ENCODE results near the gene PCSK4. TPM values are rescaled to one million over a fixed set of nuclear protein-coding genes. Genes with fewer than 3 reads are reported as not detected.

Gene PCSK4
- total RNA-seq, 6 donors from 2014 or later: 2.7 to 47.1 (median 6.8) TPM

GRCh38 chr19:1516395-1516753 is 26.2 kb upstream of the PCSK4 start:
- peaks cover 0 to 25% (median 12%) of the 10 kb centered on the region in 4 donors for H3K27me3 ChIP-seq
- DNase-seq: no peak

GRCh38 chr19:1514986-1515721 is 25.0 kb upstream of the PCSK4 start:
- ATAC-seq (ENCODE audit: low FRiP score in 2 of 2) (no peak), DNase-seq (no peak)
- TF ChIP-seq CTCF (IDR thresholded peaks at IDR 0.05): no peak
- TF ChIP-seq POLR2A (IDR thresholded peaks at IDR 0.05): no peak
- TF ChIP-seq POLR2AphosphoS5 (IDR thresholded peaks at IDR 0.05): no peak
- TF ChIP-seq EP300 (IDR thresholded peaks at IDR 0.05): no peak
- Histone ChIP-seq H3K4me3 (no peak overlapping the region), H3K36me3 (no peaks in the 10 kb centered on the region), H3K27me3 (peaks cover 0 to 29% (median 12%) of the 10 kb centered on the region in 4 donors), H3K27ac (no peak overlapping the region), H3K9me3 (no peaks in the 10 kb centered on the region), H3K4me1 (peaks cover 9 to 18% (median 14%) of the 10 kb centered on the region in 4 donors)
- 72 to 83% methylated on average over 3 to 14 of the region's 14 CpGs for WGBS, 2 donors

More at GRCh38 chr19:1516395-1516753, 26.2 kb upstream of the PCSK4 start:
- TF ChIP-seq POLR2A (IDR thresholded peaks at IDR 0.05): no peak
- TF ChIP-seq EP300 (IDR thresholded peaks at IDR 0.05): no peak
- TF ChIP-seq POLR2AphosphoS5 (IDR thresholded peaks at IDR 0.05): no peak
- no peak for TF ChIP-seq CTCF (IDR thresholded peaks at IDR 0.05)
- Histone ChIP-seq H3K4me1 (peaks cover 9 to 18% (median 14%) of the 10 kb centered on the region in 4 donors), H3K4me3 (no peak overlapping the region), H3K27ac (no peak overlapping the region), H3K9me3 (no peaks in the 10 kb centered on the region), H3K36me3 (no peaks in the 10 kb centered on the region)
- ATAC-seq (ENCODE audit: low FRiP score in 2 of 2): no peak
- WGBS, 2 donors: 62 to 74% methylated on average over 7 to 8 of the region's 8 CpGs

- Histone ChIP-seq H3K4me1 (peaks cover 9 to 18% (median 14%) of the 10 kb centered on the region in 4 donors), H3K27me3 (peaks cover 0 to 27% (median 12%) of the 10 kb centered on the region in 4 donors), H3K36me3 (no peaks in the 10 kb centered on the region), H3K4me3 (no peak overlapping the region), H3K9me3 (no peaks in the 10 kb centered on the region), H3K27ac (no peak overlapping the region)
- ATAC-seq (ENCODE audit: low FRiP score in 2 of 2) (no peak), DNase-seq (no peak)
- TF ChIP-seq CTCF (IDR thresholded peaks at IDR 0.05): no peak
- TF ChIP-seq POLR2AphosphoS5 (IDR thresholded peaks at IDR 0.05): no peak
- WGBS, 2 donors: 47 to 66% methylated on average over 8 to 10 of the region's 10 CpGs
Measured at GRCh38 chr19:1514295-1514661, 24.1 kb upstream of the PCSK4 start.

- Histone ChIP-seq H3K4me3 (peak overlapping the region; percentile 12 to 51 (median 48)), H3K27ac (peak overlapping the region in 1 of 4 donors; percentile 28)
- 7% methylated on average over 2 of the region's 52 CpGs; no CpG with 5 or more reads in 1 of the 2 donors for WGBS, 2 donors
Measured at GRCh38 chr19:1513499-1514294, 23.5 kb upstream of the PCSK4 start.

More at GRCh38 chr19:1513499-1514294, 23.5 kb upstream of the PCSK4 start:
- H3K27me3 ChIP-seq: peaks cover 0 to 27% (median 12%) of the 10 kb centered on the region in 4 donors
- no peaks in the 10 kb centered on the region for H3K36me3 ChIP-seq
- H3K9me3 ChIP-seq: no peaks in the 10 kb centered on the region
- peak in 5 of 6 experiments; percentile 42 to 71 (median 61) for TF ChIP-seq CTCF (IDR thresholded peaks at IDR 0.05)
- no peak for TF ChIP-seq POLR2AphosphoS5 (IDR thresholded peaks at IDR 0.05)
- no peak for TF ChIP-seq POLR2A (IDR thresholded peaks at IDR 0.05)
- peaks cover 9 to 18% (median 14%) of the 10 kb centered on the region in 4 donors for H3K4me1 ChIP-seq
- DNase-seq (peak; percentile 39 to 94), ATAC-seq (ENCODE audit: low FRiP score in 2 of 2) (peak in 1 of 2 donors; percentile 73)

Measured in upper lobe of left lung (tissue), 6 donors.